DND-41 (cell line): ENCODE results near the gene P2RX1.

Source experiments
- ATAC-seq: fragments of 200-7000 bp; cut with Tn5 transposase; 3 replicates; pipeline ENCODE4 v1.9.1; 2021; ENCODE audit warnings: low read depth; ENCODE audit not compliant: insufficient read depth
- DNase-seq: peaks from one replicate; pipeline ENCODE4 v3.0.0-alpha.2; 2020
- H2AFZ ChIP-seq: 2 replicates; pipeline ENCODE4 v1.6.0; 2012; ENCODE audit warnings: low read depth, low read length
- H3K27ac ChIP-seq: 2 replicates; pipeline ENCODE4 v1.5.1; 2012; ENCODE audit warnings: low read length, inconsistent platforms
- H3K27me3 ChIP-seq: fragments of 200-600 bp; sonication (generic); 2 replicates; pipeline ENCODE4 v1.6.0; 2012; ENCODE audit warnings: low read length, mild to moderate bottlenecking, inconsistent platforms; ENCODE audit not compliant: insufficient read depth, poor library complexity
- H3K36me3 ChIP-seq: 2 replicates; pipeline ENCODE4 v1.5.1; 2012; ENCODE audit warnings: low read length, inconsistent platforms; ENCODE audit not compliant: insufficient read depth
- H3K4me1 ChIP-seq: 2 replicates; pipeline ENCODE4 v1.5.1; 2012; ENCODE audit warnings: mild to moderate bottlenecking, low read length; ENCODE audit not compliant: insufficient read depth
- H3K4me2 ChIP-seq: 2 replicates; pipeline ENCODE4 v1.6.0; 2012; ENCODE audit warnings: mild to moderate bottlenecking, moderate library complexity, low read length, inconsistent platforms; ENCODE audit not compliant: insufficient read depth
- H3K4me3 ChIP-seq, 2 experiments: fragments of 200-600 bp in 1 of 2; shearing (Covaris generic) in 1 of 2; 2 replicates each; pipeline ENCODE4 v1.5.1; 2012 to 2016; ENCODE audit warnings: inconsistent platforms in 2 of 2, low read length in 2 of 2, mild to moderate bottlenecking in 2 of 2, low read depth in 1 of 2, moderate library complexity in 1 of 2
- H3K79me2 ChIP-seq: 2 replicates; pipeline ENCODE4 v1.6.0; 2012; ENCODE audit warnings: low read length, inconsistent platforms; ENCODE audit not compliant: insufficient read depth
- H3K9ac ChIP-seq: 2 replicates; pipeline ENCODE4 v1.6.0; 2012; ENCODE audit warnings: low read depth, mild to moderate bottlenecking, inconsistent platforms, low read length, moderate library complexity
- H3K9me3 ChIP-seq: 2 replicates; pipeline ENCODE4 v1.5.1; 2012; ENCODE audit warnings: low read length, moderate library complexity, mild to moderate bottlenecking, inconsistent platforms; ENCODE audit not compliant: insufficient read depth, severe bottlenecking
- H4K20me1 ChIP-seq: 2 replicates; pipeline ENCODE4 v1.6.0; 2012; ENCODE audit warnings: low read length; ENCODE audit not compliant: insufficient read depth
- CTCF ChIP-seq: IDR thresholded peaks from 2 replicates; pipeline ENCODE4 v1.5.1; 2012; ENCODE audit warnings: borderline replicate concordance, low read length, moderate library complexity, mild to moderate bottlenecking; ENCODE audit not compliant: poor library complexity, severe bottlenecking; ENCODE audit errors: extremely low read depth
- EZH2 ChIP-seq: IDR thresholded peaks from 3 replicates; pipeline ENCODE4 v1.6.1; 2012; ENCODE audit warnings: borderline replicate concordance, low read depth, mild to moderate bottlenecking, moderate library complexity, low read length, inconsistent platforms; ENCODE audit not compliant: severe bottlenecking

The P2RX1 gene

GRCh38 chr17:3954086-3954485 is 37.8 kb upstream of the P2RX1 start:
- no peak overlapping the region for H2AFZ ChIP-seq
- no peak overlapping the region for H3K4me3 ChIP-seq
- peaks cover 86% of the 10 kb centered on the region for H3K36me3 ChIP-seq
- H3K9me3 ChIP-seq: no peaks in the 10 kb centered on the region
- peaks cover 77% of the 10 kb centered on the region for H3K79me2 ChIP-seq
- H4K20me1 ChIP-seq: peaks cover 73% of the 10 kb centered on the region
- ATAC-seq (no peak), DNase-seq (no peak)
- H3K9ac ChIP-seq: no peak overlapping the region
- peaks cover 13% of the 10 kb centered on the region for H3K4me1 ChIP-seq
- H3K27me3 ChIP-seq: no peaks in the 10 kb centered on the region
- no peak overlapping the region for H3K4me2 ChIP-seq
- TF ChIP-seq EZH2 (no peak), CTCF (no peak)
- H3K27ac ChIP-seq: peak overlapping the region; percentile 31; the same call in 1 of the 2 replicates

- peak overlapping the region; percentile 31; the same call in 1 of the 2 replicates for H3K27ac ChIP-seq
- TF ChIP-seq EZH2 (no peak), CTCF (no peak)
- ATAC-seq (no peak), DNase-seq (no peak)
- peaks cover 76% of the 10 kb centered on the region for H3K79me2 ChIP-seq
- peaks cover 90% of the 10 kb centered on the region for H3K36me3 ChIP-seq
- peaks cover 72% of the 10 kb centered on the region for H4K20me1 ChIP-seq
- peaks cover 12% of the 10 kb centered on the region for H3K4me1 ChIP-seq
- H2AFZ ChIP-seq: no peak overlapping the region
- no peak overlapping the region for H3K4me3 ChIP-seq
- H3K9ac ChIP-seq: no peak overlapping the region
- no peaks in the 10 kb centered on the region for H3K27me3 ChIP-seq
- no peak overlapping the region for H3K4me2 ChIP-seq
- H3K9me3 ChIP-seq: no peaks in the 10 kb centered on the region
These were observed 37.3 kb upstream of the P2RX1 start for GRCh38 chr17:3953542-3953941.

- peaks cover 91% of the 10 kb centered on the region for H3K36me3 ChIP-seq
- peaks cover 71% of the 10 kb centered on the region for H4K20me1 ChIP-seq
- H3K27ac ChIP-seq: no peak overlapping the region
- H3K4me2 ChIP-seq: no peak overlapping the region
- H3K4me1 ChIP-seq: peaks cover 7% of the 10 kb centered on the region
- ATAC-seq (no peak), DNase-seq (no peak)
- no peak overlapping the region for H2AFZ ChIP-seq
- no peak overlapping the region for H3K4me3 ChIP-seq
- no peaks in the 10 kb centered on the region for H3K9me3 ChIP-seq
- no peaks in the 10 kb centered on the region for H3K27me3 ChIP-seq
- no peak overlapping the region for H3K9ac ChIP-seq
- peaks cover 69% of the 10 kb centered on the region for H3K79me2 ChIP-seq
- TF ChIP-seq EZH2: no peak
- TF ChIP-seq CTCF: no peak
These were observed 35.9 kb upstream of the P2RX1 start for GRCh38 chr17:3952186-3952585.

GRCh38 chr17:3951420-3951819 is 35.2 kb upstream of the P2RX1 start:
- TF ChIP-seq EZH2: no peak
- no peak for TF ChIP-seq CTCF
- Histone ChIP-seq H3K27me3 (no peaks in the 10 kb centered on the region), H3K36me3 (peaks cover 91% of the 10 kb centered on the region), H3K27ac (peak overlapping the region; percentile 35; the same call in 1 of the 2 replicates), H2AFZ (no peak overlapping the region), H3K9me3 (no peaks in the 10 kb centered on the region), H3K4me2 (no peak overlapping the region), H3K4me3 (no peak overlapping the region), H3K4me1 (no peaks in the 10 kb centered on the region), H3K79me2 (peaks cover 66% of the 10 kb centered on the region), H4K20me1 (peaks cover 71% of the 10 kb centered on the region), H3K9ac (no peak overlapping the region)
- DNase-seq (no peak), ATAC-seq (no peak)
